ENCODE results near the gene XPA. TPM values are rescaled to one million over a fixed set of nuclear protein-coding genes. Genes with fewer than 3 reads are reported as not detected.

The XPA gene
- total and polyA plus RNA-seq, 2 of the 8 experiments (the other 6 are each of a cell fraction or from before 2014, with no cell fraction given): 0.24 to 2.6 TPM

GRCh38 chr9:97705354-97705950, 8.3 kb upstream of the XPA start:
- DNase-seq (ENCODE audit: low read depth in 1 of 2, low spot score in 2 of 2): no peak
- ChIA-PET POLR2A (ENCODE audit: partially characterized antibody) (interaction anchor here (1.0 kb wide), 1 partner anchor 9 kb away, joined by 4 read pairs; the partner anchor contains the start of gene XPA), CTCF (ENCODE audit: partially characterized antibody) (interaction anchor here (0.7 to 2.1 kb wide), 7 partner anchors 10 to 195 kb away, joined by 3 to 10 read pairs (median 4); no protein-coding TSS in a partner anchor)
- Histone ChIP-seq H4K20me1 (replicated peaks in 1 of 2; ENCODE audit: control insufficient read depth in 1 of 2, insufficient read depth in 2 of 2, low read length in 2 of 2) (no peaks in the 10 kb centered on the region), H3K27me3 (replicated peaks in 1 of 4; ENCODE audit: control insufficient read depth in 3 of 4, extremely low read depth in 1 of 4, insufficient read depth in 3 of 4, low read length in 3 of 4) (no peaks in the 10 kb centered on the region; a peak in 1 of 7 replicates), H2BK20ac (ENCODE audit: low read length) (no peak overlapping the region), H4K5ac (ENCODE audit: insufficient read length, low read depth, low read length) (no peak overlapping the region), H3K4me1 (replicated peaks in 1 of 4; ENCODE audit: control insufficient read depth in 3 of 4, insufficient read depth in 4 of 4, low read length in 3 of 4) (no peaks in the 10 kb centered on the region), H2BK15ac (ENCODE audit: low read length) (no peak overlapping the region), H3K79me1 (ENCODE audit: low read depth, low read length) (no peaks in the 10 kb centered on the region), H3K23ac (ENCODE audit: insufficient read length) (no peak overlapping the region), H3K36me3 (ENCODE audit: control insufficient read depth in 2 of 4, insufficient read depth in 4 of 4, low read length in 3 of 4) (no peaks in the 10 kb centered on the region), H3K23me2 (ENCODE audit: low read depth, low read length) (no peaks in the 10 kb centered on the region), H3K4ac (replicated peaks; ENCODE audit: insufficient read length, low read depth, low read length) (no peak overlapping the region), H3K27ac (ENCODE audit: low read depth, low read length) (no peak overlapping the region), H3K18ac (ENCODE audit: extremely low read depth, low read length) (no peak overlapping the region), H2AFZ (ENCODE audit: low read length) (no peak overlapping the region), H4K8ac (ENCODE audit: extremely low read depth, insufficient read depth, low read length) (no peak overlapping the region), H2BK12ac (ENCODE audit: low read depth, low read length) (no peak overlapping the region), H3K4me2 (ENCODE audit: insufficient read depth in 1 of 2, low read depth in 2 of 2, low read length in 2 of 2) (no peak overlapping the region), H2AK5ac (ENCODE audit: low read depth, low read length) (no peak overlapping the region), H3K4me3 (ENCODE audit: extremely low read depth in 1 of 4, insufficient read depth in 2 of 4, low read depth in 3 of 4, low read length in 4 of 4) (no peak overlapping the region), H3K14ac (ENCODE audit: insufficient read length) (no peak overlapping the region), H3K56ac (replicated peaks; ENCODE audit: insufficient read length, low read depth, low read length) (no peak overlapping the region), H3K9me3 (ENCODE audit: insufficient read depth in 2 of 2, low read depth in 1 of 2, low read length in 1 of 2) (no peaks in the 10 kb centered on the region), H3K9ac (replicated peaks in 1 of 4; ENCODE audit: extremely low read depth in 1 of 4, low read depth in 3 of 4, low read length in 3 of 4) (no peak overlapping the region), H2BK120ac (replicated peaks; ENCODE audit: low read depth, low read length) (no peak overlapping the region), H4K91ac (replicated peaks; ENCODE audit: insufficient read length, low read length) (no peak overlapping the region), H2BK5ac (ENCODE audit: low read depth, low read length) (no peak overlapping the region), H3K79me2 (ENCODE audit: control insufficient read depth in 1 of 2, insufficient read depth in 2 of 2, low read length in 2 of 2) (no peaks in the 10 kb centered on the region)
- WGBS, 2 experiments (ENCODE audit: extremely low coverage in 1 of 2, insufficient coverage in 1 of 2, insufficient read length in 1 of 2, insufficient replicate concordance in 2 of 2, low coverage in 1 of 2, low lambda C conversion rate in 2 of 2, missing lambda C conversion rate in 1 of 2): 58% methylated on average over 3 of the region's 3 CpGs; no CpG with 5 or more reads in 1 of the 2 experiments
- FAIRE-seq: no peak
- TF ChIP-seq RBBP5 (IDR thresholded peaks at IDR 0.05; ENCODE audit: borderline replicate concordance, low read depth, low read length) (no peak), TAF7 (optimal IDR thresholded peaks at IDR 0.05; ENCODE audit: borderline replicate concordance, low read depth, low read length) (no peak), KDM5A (IDR thresholded peaks at IDR 0.05; ENCODE audit: low read length) (no peak), SUZ12 (IDR thresholded peaks at IDR 0.05; ENCODE audit: low read length) (no peak), CEBPB (IDR thresholded peaks at IDR 0.05; ENCODE audit: low read depth, low read length) (no peak), ATF2 (IDR thresholded peaks at IDR 0.05; ENCODE audit: low read length) (no peak), EZH2 (IDR thresholded peaks at IDR 0.05; ENCODE audit: low read depth, low read length, severe bottlenecking) (no peak), FOSL1 (IDR thresholded peaks at IDR 0.05; ENCODE audit: insufficient read depth, low read depth, low read length) (no peak), CBX8 (IDR thresholded peaks at IDR 0.05; ENCODE audit: borderline replicate concordance, low read depth, low read length) (no peak), EGR1 (IDR thresholded peaks at IDR 0.05; ENCODE audit: borderline replicate concordance, low read depth, low read length) (no peak)
